GM23338 (cell line): ENCODE results near the gene ARID3A. TPM values are rescaled to one million over a fixed set of nuclear protein-coding genes. Genes with fewer than 3 reads are reported as not detected.

Experiments used
- ATAC-seq: fragments of 200-7000 bp; cut with Tn5 transposase; 3 replicates; pipeline ENCODE4 v1.9.1; 2020
- DNase-seq: peaks from one replicate; pipeline ENCODE4 v3.0.0-alpha.2; 2015; ENCODE audit warnings: low spot score
- H2AFZ ChIP-seq: fragments of 200-600 bp; sonication (generic); 2 replicates; pipeline ENCODE4 v1.8.0; 2016; ENCODE audit warnings: antibody characterized with exemption, mild to moderate bottlenecking, moderate library complexity
- H3F3A ChIP-seq: fragments of 200-600 bp; sonication (generic); replicated peaks from 2 replicates; pipeline ENCODE4 v1.8.0; 2017; ENCODE audit warnings: antibody characterized with exemption, mixed run types, low read depth
- H3K27ac ChIP-seq: fragments of 200-600 bp; sonication (generic); 2 replicates; pipeline ENCODE4 v1.6.1; 2016; ENCODE audit warnings: low read depth
- H3K27me3 ChIP-seq: fragments of 200-600 bp; sonication (generic); 2 replicates; pipeline ENCODE4 v1.8.0; 2016; ENCODE audit warnings: mild to moderate bottlenecking, mixed run types, moderate library complexity; ENCODE audit not compliant: insufficient read depth
- H3K36me3 ChIP-seq: fragments of 200-600 bp; sonication (generic); 2 replicates; pipeline ENCODE4 v1.8.0; 2016; ENCODE audit warnings: mild to moderate bottlenecking; ENCODE audit not compliant: insufficient read depth
- H3K4me1 ChIP-seq: fragments of 200-600 bp; sonication (generic); 2 replicates; pipeline ENCODE4 v1.8.0; 2016; ENCODE audit warnings: mild to moderate bottlenecking, moderate library complexity; ENCODE audit not compliant: insufficient read depth
- H3K4me2 ChIP-seq: fragments of 200-600 bp; sonication (generic); 2 replicates; pipeline ENCODE4 v1.7.1; 2017; ENCODE audit warnings: mixed run types
- H3K4me3 ChIP-seq: fragments of 200-600 bp; sonication (generic); 2 replicates; pipeline ENCODE4 v1.6.1; 2016; ENCODE audit warnings: mixed run types
- H3K79me2 ChIP-seq: fragments of 200-600 bp; sonication (generic); replicated peaks from 2 replicates; pipeline ENCODE4 v1.8.0; 2017; ENCODE audit warnings: mild to moderate bottlenecking; ENCODE audit not compliant: insufficient read depth
- H3K9me2 ChIP-seq: fragments of 200-600 bp; sonication (generic); 2 replicates; pipeline ENCODE4 v1.8.0; 2017; ENCODE audit not compliant: insufficient read depth
- H4K20me1 ChIP-seq: fragments of 200-600 bp; sonication (generic); replicated peaks from 2 replicates; pipeline ENCODE4 v1.8.0; 2017; ENCODE audit warnings: mild to moderate bottlenecking; ENCODE audit not compliant: insufficient read depth
- H3K27ac Mint-ChIP-seq: 2 replicates; pipeline ENCODE4 v1.8.0; 2020; ENCODE audit warnings: inconsistent platforms, mild to moderate bottlenecking, moderate library complexity, mixed read lengths
- H3K27me3 Mint-ChIP-seq: 3 replicates; pipeline ENCODE4 v1.8.0; 2022; ENCODE audit warnings: low read depth, mild to moderate bottlenecking, moderate library complexity, mixed read lengths, inconsistent platforms; ENCODE audit not compliant: insufficient read depth, poor library complexity
- H3K36me3 Mint-ChIP-seq: 3 replicates; pipeline ENCODE4 v1.8.0; 2021; ENCODE audit warnings: low read depth, mild to moderate bottlenecking, inconsistent platforms, moderate library complexity, mixed read lengths
- H3K4me1 Mint-ChIP-seq: 3 replicates; pipeline ENCODE4 v1.8.0; 2020; ENCODE audit warnings: mild to moderate bottlenecking, inconsistent platforms, mixed read lengths
- H3K4me3 Mint-ChIP-seq: 3 replicates; pipeline ENCODE4 v1.8.0; 2021; ENCODE audit warnings: moderate library complexity, mild to moderate bottlenecking, inconsistent platforms, mixed read lengths
- H3K9me3 Mint-ChIP-seq: 3 replicates; pipeline ENCODE4 v1.8.0; 2020; ENCODE audit warnings: moderate library complexity, mild to moderate bottlenecking, inconsistent platforms, mixed read lengths
- CREB1 ChIP-seq: fragments of 250-450 bp; sonication (Bioruptor Pico); IDR thresholded peaks from 2 replicates; pipeline ENCODE4 v1.5.0; 2020; ENCODE audit warnings: low read depth, mild to moderate bottlenecking, moderate library complexity
- JUNB ChIP-seq: IDR thresholded peaks from one replicate; pipeline ENCODE4 v1.6.1; 2016; ENCODE audit warnings: antibody characterized with exemption; ENCODE audit not compliant: unreplicated experiment
- POLR2AphosphoS5 ChIP-seq: IDR thresholded peaks from 2 replicates; pipeline ENCODE4 v1.6.1; 2016; ENCODE audit warnings: antibody characterized with exemption, low read depth
- STAT1 ChIP-seq: IDR thresholded peaks from one replicate; pipeline ENCODE4 v1.6.1; 2016; ENCODE audit warnings: antibody characterized with exemption; ENCODE audit not compliant: unreplicated experiment
- ZNF462 ChIP-seq: fragments of 250-450 bp; sonication (Bioruptor Pico); IDR thresholded peaks from 2 replicates; pipeline ENCODE4 v1.5.0; 2020; ENCODE audit warnings: mild to moderate bottlenecking, moderate library complexity
- polyA plus RNA-seq: library from polyadenylated mRNA; unstranded; fragments of >200 nt; fragmentation: Nextera tagmentation; extraction: Ambion mirVana; gene quantifications from 2 replicates; pipeline ENCODE4 v1.2.1, GENCODE V29; 2016
- total RNA-seq: library from RNA; depleted of rRNA; stranded (reverse); fragments of >200 nt; shearing (Covaris generic); gene quantifications from 2 replicates; pipeline ENCODE4 v1.2.3, GENCODE V29; 2014

Gene ARID3A
- total and polyA plus RNA-seq, 2 experiments from 2014 or later, result 33.6 to 51.6 TPM

GRCh38 chr19:927780-928401 lies 2.1 kb downstream of the ARID3A start:
- Histone ChIP-seq H2AFZ (no peak overlapping the region), H3K4me1 (peaks cover 13% of the 10 kb centered on the region), H3K4me2 (peak overlapping the region; percentile 91; the same call in 1 of the 2 replicates), H3K4me3 (peak overlapping the region; percentile 89), H4K20me1 (no peaks in the 10 kb centered on the region; the same call in 1 of the 2 replicates), H3K79me2 (peaks cover 43% of the 10 kb centered on the region), H3F3A (peaks cover 10% of the 10 kb centered on the region; the same call in 1 of the 2 replicates), H3K27ac (0 out of 2 replicates have a peak overlapping the region, but pooled peaks have one; percentile 26), H3K27me3 (no peaks in the 10 kb centered on the region), H3K36me3 (no peaks in the 10 kb centered on the region; the same call in 1 of the 2 replicates), H3K9me2 (no peaks in the 10 kb centered on the region)
- Mint-ChIP-seq H3K27me3 (peaks cover 11% of the 10 kb centered on the region), H3K4me3 (peak overlapping the region; percentile 85), H3K9me3 (no peaks in the 10 kb centered on the region; the same call in 2 of the 3 replicates), H3K27ac (no peak overlapping the region), H3K36me3 (peaks cover 21% of the 10 kb centered on the region; the same call in 2 of the 3 replicates), H3K4me1 (peaks cover 11% of the 10 kb centered on the region; the same call in 2 of the 3 replicates)
- DNase-seq (peak; percentile 54), ATAC-seq (peak; percentile 24)
- no peak for TF ChIP-seq JUNB
- TF ChIP-seq POLR2AphosphoS5, result peak; percentile 11; the same call in 1 of the 2 replicates

GRCh38 chr19:928471-929202 lies 2.8 kb downstream of the ARID3A start:
- H3K9me3 Mint-ChIP-seq, result no peaks in the 10 kb centered on the region; the same call in 2 of the 3 replicates
- H3K4me3 ChIP-seq, result no peak overlapping the region
- H3K4me1 Mint-ChIP-seq, result peaks cover 9% of the 10 kb centered on the region; the same call in 1 of the 3 replicates
- peak overlapping the region; percentile 20; the same call in 1 of the 2 replicates for H3K4me2 ChIP-seq
- H4K20me1 ChIP-seq, result no peaks in the 10 kb centered on the region; the same call in 1 of the 2 replicates
- H2AFZ ChIP-seq, result no peak overlapping the region
- peaks cover 21% of the 10 kb centered on the region; the same call in 2 of the 3 replicates for H3K36me3 Mint-ChIP-seq
- H3K36me3 ChIP-seq, result no peaks in the 10 kb centered on the region; the same call in 1 of the 2 replicates
- H3K27me3 ChIP-seq, result no peaks in the 10 kb centered on the region
- no peak for TF ChIP-seq STAT1
- DNase-seq (no peak), ATAC-seq (no peak; the same call in 2 of the 3 replicates)
- peaks cover 49% of the 10 kb centered on the region for H3K79me2 ChIP-seq
- peaks cover 10% of the 10 kb centered on the region; the same call in 1 of the 2 replicates for H3F3A ChIP-seq
- H3K4me3 Mint-ChIP-seq, result no peak overlapping the region
- no peaks in the 10 kb centered on the region for H3K9me2 ChIP-seq
- peaks cover 17% of the 10 kb centered on the region for H3K4me1 ChIP-seq
- no peak overlapping the region for H3K27ac ChIP-seq
- H3K27ac Mint-ChIP-seq, result no peak overlapping the region
- peaks cover 9% of the 10 kb centered on the region for H3K27me3 Mint-ChIP-seq

- no peaks in the 10 kb centered on the region for H3K27me3 ChIP-seq
- Mint-ChIP-seq H3K27me3 (peaks cover 7% of the 10 kb centered on the region), H3K27ac (no peak overlapping the region), H3K36me3 (peaks cover 21% of the 10 kb centered on the region; the same call in 2 of the 3 replicates), H3K9me3 (no peaks in the 10 kb centered on the region; the same call in 2 of the 3 replicates), H3K4me1 (peaks cover 13% of the 10 kb centered on the region; the same call in 1 of the 3 replicates), H3K4me3 (no peak overlapping the region)
- H3K79me2 ChIP-seq, result peaks cover 56% of the 10 kb centered on the region
- ATAC-seq, result no peak
- H3F3A ChIP-seq, result peaks cover 10% of the 10 kb centered on the region; the same call in 1 of the 2 replicates
- H2AFZ ChIP-seq, result no peak overlapping the region
- H3K27ac ChIP-seq, result no peak overlapping the region
- H4K20me1 ChIP-seq, result peaks cover 7% of the 10 kb centered on the region
- no peaks in the 10 kb centered on the region for H3K9me2 ChIP-seq
- peaks cover 20% of the 10 kb centered on the region for H3K4me1 ChIP-seq
- DNase-seq, result no peak
- no peak overlapping the region for H3K4me3 ChIP-seq
- no peak overlapping the region for H3K4me2 ChIP-seq
- H3K36me3 ChIP-seq, result no peaks in the 10 kb centered on the region; the same call in 1 of the 2 replicates
- no peak for TF ChIP-seq ZNF462
- no peak for TF ChIP-seq CREB1
- no peak for TF ChIP-seq POLR2AphosphoS5
Observed at GRCh38 chr19:929203-929890, 3.5 kb downstream of the ARID3A start.
